K562 (cell line): Measurements from ENCODE around the gene EFS. TPM values are rescaled to one million over a fixed set of nuclear protein-coding genes. Genes with fewer than 3 reads are reported as not detected.

Source experiments
- ASH1L ChIP-seq: fragments of 450-650 bp; IDR thresholded peaks from 2 replicates; pipeline ENCODE4 v1.6.1; 2018; ENCODE audit warnings: borderline replicate concordance, mild to moderate bottlenecking, low read depth; ENCODE audit not compliant: partially characterized antibody
- CBX3 ChIP-seq, 2 experiments: IDR thresholded peaks; 1 replicate in 1 of 2; 2 replicates in 1 of 2; pipeline ENCODE4 v1.6.1; 2012; ENCODE audit warnings: inconsistent platforms in 2 of 2, low read length in 2 of 2, borderline replicate concordance in 1 of 2, control low read depth in 1 of 2
- CHD7 ChIP-seq: fragments of 200-600 bp; sonication (generic); IDR thresholded peaks from one replicate; pipeline ENCODE4 v1.6.1; 2012; ENCODE audit warnings: mild to moderate bottlenecking, low read depth, low read length, inconsistent platforms
- EHMT2 ChIP-seq: fragments of 450-650 bp; IDR thresholded peaks from 2 replicates; pipeline ENCODE4 v1.6.1; 2018; ENCODE audit warnings: antibody characterized with exemption
- ERF ChIP-seq: fragments of 450-650 bp; formaldehyde crosslinking; IDR thresholded peaks from 2 replicates; pipeline ENCODE4 v1.4.0; 2020; ENCODE audit warnings: mild to moderate bottlenecking, mixed read lengths
- KDM5B ChIP-seq: fragments of 200-600 bp; sonication (generic); IDR thresholded peaks from 2 replicates; pipeline ENCODE4 v1.6.1; 2012; ENCODE audit warnings: low read depth, mild to moderate bottlenecking, moderate library complexity, low read length, control low read depth, inconsistent platforms; ENCODE audit not compliant: insufficient replicate concordance
- MEIS2 ChIP-seq: fragments of 450-650 bp; IDR thresholded peaks from 2 replicates; pipeline ENCODE4 v1.6.1; 2014; ENCODE audit warnings: mild to moderate bottlenecking; ENCODE audit not compliant: partially characterized antibody
- NCOA1 ChIP-seq: fragments of 450-650 bp; IDR thresholded peaks from 2 replicates; pipeline ENCODE4 v1.6.1; 2016; ENCODE audit warnings: low read depth
- NELFE ChIP-seq: IDR thresholded peaks from 2 replicates; pipeline ENCODE4 v1.6.1; 2011; ENCODE audit warnings: mild to moderate bottlenecking; ENCODE audit not compliant: insufficient read depth, insufficient read length
- NR2C1 ChIP-seq, 2 experiments: fragments of 450-650 bp; IDR thresholded peaks; 2 replicates each; pipeline ENCODE4 v1.6.1; 2017; ENCODE audit warnings: mild to moderate bottlenecking in 2 of 2, antibody characterized with exemption in 1 of 2, inconsistent platforms in 1 of 2, missing compliant biosample characterization in 1 of 2, missing genetic modification characterization in 1 of 2
- SIN3B ChIP-seq: fragments of 450-650 bp; IDR thresholded peaks from 2 replicates; pipeline ENCODE4 v1.6.1; 2017; ENCODE audit warnings: low read depth, mild to moderate bottlenecking, moderate library complexity
- YBX1 ChIP-seq: fragments of 450-650 bp; IDR thresholded peaks from 2 replicates; pipeline ENCODE4 v1.7.1; 2016; ENCODE audit warnings: mild to moderate bottlenecking
- ZNF639 ChIP-seq, 2 experiments: fragments of 200-800 bp in 1 of 2; sonication (Bioruptor generic) in 1 of 2; sonication (generic) in 1 of 2; formaldehyde crosslinking in 1 of 2; IDR thresholded peaks in 1 of 2; conservative IDR thresholded peaks in 1 of 2; 2 replicates each; pipeline versions ENCODE4 v1.5.0 to v1.6.1; 2016 to 2020; ENCODE audit warnings: missing compliant biosample characterization in 1 of 2, missing genetic modification characterization in 1 of 2, missing genetic modification reagents in 1 of 2
- polyA plus RNA-seq, 8 experiments: library from polyadenylated mRNA; depleted of rRNA in 4 of 8; stranded (reverse) in 5 of 8; unstranded in 3 of 8; fragments of >200 nt; fragmentation: Nextera tagmentation in 2 of 8; fragmentation: Illumina TruSeq in 1 of 8; extraction: Ambion mirVana in 2 of 8; extraction: Trizol in 1 of 8; gene quantifications; 2 replicates each; pipeline versions ENCODE4 v1.2.1 to v1.2.3, GENCODE V29; 2011 to 2014; ENCODE audit warnings: inconsistent platforms in 1 of 8, missing spikeins in 1 of 8
- total RNA-seq, 7 experiments: library from RNA; depleted of rRNA in 6 of 7; stranded (reverse); fragments of >200 nt in 6 of 7; fragmentation: Illumina TruSeq in 2 of 7; extraction: Trizol in 2 of 7; gene quantifications; 2 replicates each; pipeline versions ENCODE4 v1.2.1 to v1.2.3, GENCODE V29; 2011 to 2021; ENCODE audit warnings: low replicate concordance in 1 of 7

EFS gene
- total and polyA plus RNA-seq, 9 of the 15 experiments (the other 6 are each of a cell fraction or from before 2014, with no cell fraction given), result 0.01 to 0.03 TPM; not detected in 7

GRCh38 chr14:23320584-23321571, 44.1 kb downstream of the EFS start, which contains the start of gene PABPN1 (continued):
- no peak for TF ChIP-seq CHD7
- TF ChIP-seq NCOA1, result peak; percentile 82
- peak; percentile 87; the same call in 1 of the 2 replicates for TF ChIP-seq ERF (CRISPR knock-in tag)
- TF ChIP-seq SIN3B, result 0 out of 2 replicates have a peak, but pooled peaks have one; percentile 40
- TF ChIP-seq KDM5B, result peak; percentile 67
- TF ChIP-seq CBX3 (IDR thresholded peaks at IDR 0.05; ENCODE audit: borderline replicate concordance in 1 of 2, low read length in 2 of 2), result peak in 1 of 2 experiments; percentile 73; a peak in 2 of 3 replicates
- no peak for TF ChIP-seq YBX1
- TF ChIP-seq ZNF639 (CRISPR knock-in tag; conservative IDR thresholded peaks at IDR 0.05 in 1 of 2, IDR thresholded peaks at IDR 0.05 in 1 of 2), result peak in 1 of 2 experiments; percentile 99; a peak in 2 of 4 replicates
- peak; percentile 81; the same call in 1 of the 2 replicates for TF ChIP-seq EHMT2
- peak; percentile 98 for TF ChIP-seq ASH1L
- TF ChIP-seq NELFE, result no peak
- TF ChIP-seq MEIS2, result peak; percentile 94
- peak; percentile 95 for TF ChIP-seq NR2C1 (IDR thresholded peaks at IDR 0.05)
- peak; percentile 97 for TF ChIP-seq NR2C1 (tag; IDR thresholded peaks at IDR 0.05)
